WTC11 (cell line): Measurements from ENCODE around the gene RASSF3. TPM values are rescaled to one million over a fixed set of nuclear protein-coding genes. Genes with fewer than 3 reads are reported as not detected.

Source experiments
- ATAC-seq: fragments of 200-7000 bp; cut with Tn5 transposase; 2 replicates; pipeline ENCODE4 v1.10.0; 2021; ENCODE audit warnings: mild to moderate bottlenecking, moderate library complexity
- Bru-seq: library from RNA; stranded (reverse); fragments of 400-500 nt; gene quantifications from one replicate; lab custom pipeline; 2021; lab: Mats Ljungman, UMichigan
- CTCF ChIA-PET: fragments of 300-600 bp; sonication (Branson Sonifier 250); formaldehyde crosslinking; loops from one replicate; lab custom pipeline; 2021; ENCODE audit warnings: antibody characterized with exemption; lab: Charles Lee
- POLR2A ChIA-PET: fragments of 350-600 bp; sonication (Branson Sonifier 250); formaldehyde crosslinking; loops from one replicate; lab custom pipeline; 2021; ENCODE audit warnings: antibody characterized with exemption; lab: Charles Lee
- DNase-seq: peaks from one replicate; pipeline ENCODE4 v3.0.0; 2021; ENCODE audit warnings: low spot score
- H3K27ac Mint-ChIP-seq: 2 replicates; pipeline ENCODE4 v1.8.0; 2021; ENCODE audit warnings: mixed read lengths
- H3K27me3 Mint-ChIP-seq: 2 replicates; pipeline ENCODE4 v1.8.0; 2021; ENCODE audit warnings: low read depth, mild to moderate bottlenecking, moderate library complexity, mixed read lengths
- H3K36me3 Mint-ChIP-seq: 2 replicates; pipeline ENCODE4 v1.8.0; 2021; ENCODE audit warnings: mixed read lengths
- H3K4me1 Mint-ChIP-seq: 2 replicates; pipeline ENCODE4 v1.8.0; 2022; ENCODE audit warnings: mixed read lengths
- H3K4me3 Mint-ChIP-seq: 2 replicates; pipeline ENCODE4 v1.8.0; 2021; ENCODE audit warnings: mild to moderate bottlenecking, moderate library complexity, mixed read lengths
- H3K9me3 Mint-ChIP-seq: 2 replicates; pipeline ENCODE4 v1.8.0; 2021; ENCODE audit warnings: mixed read lengths
- ETV6 ChIP-seq: sonication (generic); formaldehyde crosslinking; IDR thresholded peaks from 2 replicates; pipeline ENCODE4 v1.8.1; 2022; ENCODE audit warnings: mild to moderate bottlenecking, missing genetic modification reagents
- FOXK1 ChIP-seq: sonication (generic); formaldehyde crosslinking; IDR thresholded peaks from 2 replicates; pipeline ENCODE4 v1.8.0; 2022; ENCODE audit warnings: mild to moderate bottlenecking, moderate library complexity, missing genetic modification reagents
- FOXP1 ChIP-seq: sonication (generic); formaldehyde crosslinking; IDR thresholded peaks from 2 replicates; pipeline ENCODE4 v1.8.0; 2022; ENCODE audit warnings: missing genetic modification reagents, mild to moderate bottlenecking, moderate library complexity, borderline replicate concordance
- GABPB1 ChIP-seq: sonication (generic); formaldehyde crosslinking; IDR thresholded peaks from 2 replicates; pipeline ENCODE4 v1.8.1; 2023; ENCODE audit warnings: mild to moderate bottlenecking, missing genetic modification reagents
- GTF2I ChIP-seq: fragments of 250-450 bp; sonication (Bioruptor Pico); conservative IDR thresholded peaks from 2 replicates; pipeline ENCODE4 v1.4.0; 2021; ENCODE audit warnings: mild to moderate bottlenecking
- MXD4 ChIP-seq: fragments of 250-450 bp; sonication (Bioruptor Pico); IDR thresholded peaks from 2 replicates; pipeline ENCODE4 v1.8.0; 2021; ENCODE audit warnings: mild to moderate bottlenecking, moderate library complexity, borderline replicate concordance
- MYBL2 ChIP-seq: sonication (generic); formaldehyde crosslinking; IDR thresholded peaks from 2 replicates; pipeline ENCODE4 v1.8.1; 2023; ENCODE audit warnings: mild to moderate bottlenecking, moderate library complexity, missing genetic modification reagents
- SP1 ChIP-seq: sonication (generic); formaldehyde crosslinking; conservative IDR thresholded peaks from 2 replicates; pipeline ENCODE4 v1.8.1; 2022; ENCODE audit warnings: missing genetic modification reagents
- ZNF317 ChIP-seq: sonication (generic); formaldehyde crosslinking; IDR thresholded peaks from 2 replicates; pipeline ENCODE4 v1.8.1; 2023; ENCODE audit warnings: low read depth, mild to moderate bottlenecking, moderate library complexity, missing genetic modification reagents, borderline replicate concordance
- ZNF396 ChIP-seq: fragments of 250-450 bp; sonication (Bioruptor Pico); IDR thresholded peaks from 2 replicates; pipeline ENCODE4 v1.8.0; 2021; ENCODE audit warnings: mild to moderate bottlenecking, moderate library complexity, borderline replicate concordance
- ZNF423 ChIP-seq: fragments of 250-450 bp; sonication (Bioruptor Pico); IDR thresholded peaks from 2 replicates; pipeline ENCODE4 v2.1.2; 2022; ENCODE audit warnings: mild to moderate bottlenecking, moderate library complexity
- long read RNA-seq, 3 experiments: library from RNA in 1 of 3; library from capped mRNA in 1 of 3; library from polyadenylated mRNA in 1 of 3; unstranded in 2 of 3; stranded (forward) in 1 of 3; transcript quantifications; one replicate each; pipeline ENCODE4 v2.0.0, GENCODE V29; 2021
- total RNA-seq: library from RNA; stranded (reverse); gene quantifications from 3 replicates; pipeline ENCODE4 v1.2.3, GENCODE V29; 2021
- TF ChIP-seq, protein P1 (sequence below): sonication (generic); formaldehyde crosslinking; IDR thresholded peaks from 2 replicates; pipeline ENCODE4 v1.8.1; 2022; ENCODE audit warnings: mild to moderate bottlenecking, moderate library complexity, missing genetic modification reagents
- TF ChIP-seq, protein P2 (sequence below): sonication (generic); formaldehyde crosslinking; IDR thresholded peaks from 2 replicates; pipeline ENCODE4 v1.8.1; 2023; ENCODE audit warnings: mild to moderate bottlenecking, missing genetic modification reagents, moderate library complexity
- TF ChIP-seq, protein P3 (sequence below): sonication (generic); formaldehyde crosslinking; IDR thresholded peaks from 2 replicates; pipeline ENCODE4 v1.8.0; 2023; ENCODE audit warnings: missing genetic modification reagents, mild to moderate bottlenecking, borderline replicate concordance
- TF ChIP-seq, protein P4 (sequence below): sonication (generic); formaldehyde crosslinking; IDR thresholded peaks from 2 replicates; pipeline ENCODE4 v1.8.0; 2023; ENCODE audit warnings: mild to moderate bottlenecking, missing genetic modification reagents
- TF ChIP-seq, protein P5 (sequence below): sonication (generic); formaldehyde crosslinking; IDR thresholded peaks from 2 replicates; pipeline ENCODE4 v1.8.1; 2023; ENCODE audit warnings: mild to moderate bottlenecking, missing genetic modification reagents, borderline replicate concordance

Gene RASSF3, protein sequence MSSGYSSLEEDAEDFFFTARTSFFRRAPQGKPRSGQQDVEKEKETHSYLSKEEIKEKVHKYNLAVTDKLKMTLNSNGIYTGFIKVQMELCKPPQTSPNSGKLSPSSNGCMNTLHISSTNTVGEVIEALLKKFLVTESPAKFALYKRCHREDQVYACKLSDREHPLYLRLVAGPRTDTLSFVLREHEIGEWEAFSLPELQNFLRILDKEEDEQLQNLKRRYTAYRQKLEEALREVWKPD
- total RNA-seq (45.2 to 54.7 TPM (median 50.2 TPM) in 3 replicates), Bru-seq, nascent RNA (percentile 64 among the genes with signal in this experiment)
- long read RNA-seq, experiment 1, transcript RASSF3-204 (5 exons, 3,492 nt) = major isoform, 94 of 119 reads
- long read RNA-seq, experiment 1, partial matches to known transcripts = 4 of 119 reads
- long read RNA-seq, experiment 1, other reads (novel, unspliced or antisense) = 20 of 119 reads
- long read RNA-seq, experiment 2, transcript RASSF3-204 (5 exons, 3,492 nt) = major isoform, 9 of 33 reads
- long read RNA-seq, experiment 2, partial matches to known transcripts = 23 of 33 reads
- long read RNA-seq, experiment 2, other reads (novel, unspliced or antisense) = 1 of 33 reads
- long read RNA-seq, experiment 3, partial matches to known transcripts = 0 of 1 reads
- long read RNA-seq, experiment 3, other reads (novel, unspliced or antisense) = 1 of 1 reads

DNA sequence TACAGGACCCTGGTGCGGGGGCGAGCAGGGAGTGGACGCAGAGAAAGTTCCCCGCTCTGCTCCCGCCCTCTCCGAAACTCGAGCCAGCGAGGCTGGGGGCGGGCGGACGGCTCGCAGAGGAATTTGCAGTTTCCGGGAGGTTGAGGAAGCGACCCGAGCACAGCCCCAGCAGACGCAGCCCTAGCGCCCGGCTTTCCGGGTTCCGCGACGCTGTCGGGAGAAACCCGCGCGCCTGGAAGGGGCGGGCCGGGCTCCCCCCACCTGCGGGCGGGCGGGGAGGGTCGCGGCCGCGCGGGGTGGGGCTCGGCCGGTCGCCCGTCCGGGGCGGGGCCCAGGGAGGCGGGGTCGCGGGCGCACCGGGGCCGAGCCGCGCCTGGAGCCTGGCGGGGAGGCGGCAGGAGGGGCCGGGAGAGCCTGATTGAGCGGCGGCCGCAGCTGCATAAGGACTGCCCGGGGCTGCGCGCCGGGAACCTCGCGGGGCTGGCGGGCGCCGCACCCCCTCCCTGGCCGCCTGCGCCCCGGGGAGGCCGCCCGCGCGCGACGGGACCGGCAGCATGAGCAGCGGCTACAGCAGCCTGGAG lies at the start of gene RASSF3:
Gene RASSF3 (plus strand): TSS at position 417 of the 581 bp plus-strand sequence. CDS start 138 bp downstream, at position 555.
- Mint-ChIP-seq H3K27ac (peak within 1 kb of the TSS; percentile 97), H3K9me3 (no peaks in the 10 kb centered on the region), H3K36me3 (peaks cover 4% of the 10 kb centered on the region), H3K4me3 (peak within 1 kb of the TSS; percentile 94), H3K27me3 (no peaks in the 10 kb centered on the region), H3K4me1 (peaks cover 31% of the 10 kb centered on the region)
- TF ChIP-seq SP1 (CRISPR knock-in tag) (peak; percentile 67), FOXK1 (peak; percentile 70; the same call in 1 of the 2 replicates), FOXP1 (CRISPR knock-in tag) (peak; percentile 42), GABPB1 (CRISPR knock-in tag) (peak; percentile 29; the same call in 1 of the 2 replicates), GTF2I (no peak), ZNF317 (CRISPR knock-in tag) (no peak), MYBL2 (CRISPR knock-in tag) (0 out of 2 replicates have a peak, but pooled peaks have one; percentile 10), ZNF423 (CRISPR knock-in tag) (peak; percentile 87), ETV6 (CRISPR knock-in tag) (peak; percentile 96), ZNF396 (no peak), MXD4 (CRISPR knock-in tag) (no peak)
- TF ChIP-seq, protein P1, sequence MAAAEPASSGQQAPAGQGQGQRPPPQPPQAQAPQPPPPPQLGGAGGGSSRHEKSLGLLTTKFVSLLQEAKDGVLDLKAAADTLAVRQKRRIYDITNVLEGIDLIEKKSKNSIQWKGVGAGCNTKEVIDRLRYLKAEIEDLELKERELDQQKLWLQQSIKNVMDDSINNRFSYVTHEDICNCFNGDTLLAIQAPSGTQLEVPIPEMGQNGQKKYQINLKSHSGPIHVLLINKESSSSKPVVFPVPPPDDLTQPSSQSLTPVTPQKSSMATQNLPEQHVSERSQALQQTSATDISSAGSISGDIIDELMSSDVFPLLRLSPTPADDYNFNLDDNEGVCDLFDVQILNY (CRISPR knock-in tag) = 0 out of 2 replicates have a peak, but pooled peaks have one; percentile 57
- TF ChIP-seq, protein P2, sequence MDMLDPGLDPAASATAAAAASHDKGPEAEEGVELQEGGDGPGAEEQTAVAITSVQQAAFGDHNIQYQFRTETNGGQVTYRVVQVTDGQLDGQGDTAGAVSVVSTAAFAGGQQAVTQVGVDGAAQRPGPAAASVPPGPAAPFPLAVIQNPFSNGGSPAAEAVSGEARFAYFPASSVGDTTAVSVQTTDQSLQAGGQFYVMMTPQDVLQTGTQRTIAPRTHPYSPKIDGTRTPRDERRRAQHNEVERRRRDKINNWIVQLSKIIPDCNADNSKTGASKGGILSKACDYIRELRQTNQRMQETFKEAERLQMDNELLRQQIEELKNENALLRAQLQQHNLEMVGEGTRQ (CRISPR knock-in tag) = peak; percentile 21; the same call in 1 of the 2 replicates
- TF ChIP-seq, protein P3, sequence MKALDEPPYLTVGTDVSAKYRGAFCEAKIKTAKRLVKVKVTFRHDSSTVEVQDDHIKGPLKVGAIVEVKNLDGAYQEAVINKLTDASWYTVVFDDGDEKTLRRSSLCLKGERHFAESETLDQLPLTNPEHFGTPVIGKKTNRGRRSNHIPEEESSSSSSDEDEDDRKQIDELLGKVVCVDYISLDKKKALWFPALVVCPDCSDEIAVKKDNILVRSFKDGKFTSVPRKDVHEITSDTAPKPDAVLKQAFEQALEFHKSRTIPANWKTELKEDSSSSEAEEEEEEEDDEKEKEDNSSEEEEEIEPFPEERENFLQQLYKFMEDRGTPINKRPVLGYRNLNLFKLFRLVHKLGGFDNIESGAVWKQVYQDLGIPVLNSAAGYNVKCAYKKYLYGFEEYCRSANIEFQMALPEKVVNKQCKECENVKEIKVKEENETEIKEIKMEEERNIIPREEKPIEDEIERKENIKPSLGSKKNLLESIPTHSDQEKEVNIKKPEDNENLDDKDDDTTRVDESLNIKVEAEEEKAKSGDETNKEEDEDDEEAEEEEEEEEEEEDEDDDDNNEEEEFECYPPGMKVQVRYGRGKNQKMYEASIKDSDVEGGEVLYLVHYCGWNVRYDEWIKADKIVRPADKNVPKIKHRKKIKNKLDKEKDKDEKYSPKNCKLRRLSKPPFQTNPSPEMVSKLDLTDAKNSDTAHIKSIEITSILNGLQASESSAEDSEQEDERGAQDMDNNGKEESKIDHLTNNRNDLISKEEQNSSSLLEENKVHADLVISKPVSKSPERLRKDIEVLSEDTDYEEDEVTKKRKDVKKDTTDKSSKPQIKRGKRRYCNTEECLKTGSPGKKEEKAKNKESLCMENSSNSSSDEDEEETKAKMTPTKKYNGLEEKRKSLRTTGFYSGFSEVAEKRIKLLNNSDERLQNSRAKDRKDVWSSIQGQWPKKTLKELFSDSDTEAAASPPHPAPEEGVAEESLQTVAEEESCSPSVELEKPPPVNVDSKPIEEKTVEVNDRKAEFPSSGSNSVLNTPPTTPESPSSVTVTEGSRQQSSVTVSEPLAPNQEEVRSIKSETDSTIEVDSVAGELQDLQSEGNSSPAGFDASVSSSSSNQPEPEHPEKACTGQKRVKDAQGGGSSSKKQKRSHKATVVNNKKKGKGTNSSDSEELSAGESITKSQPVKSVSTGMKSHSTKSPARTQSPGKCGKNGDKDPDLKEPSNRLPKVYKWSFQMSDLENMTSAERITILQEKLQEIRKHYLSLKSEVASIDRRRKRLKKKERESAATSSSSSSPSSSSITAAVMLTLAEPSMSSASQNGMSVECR = no peak
- TF ChIP-seq, protein P4, sequence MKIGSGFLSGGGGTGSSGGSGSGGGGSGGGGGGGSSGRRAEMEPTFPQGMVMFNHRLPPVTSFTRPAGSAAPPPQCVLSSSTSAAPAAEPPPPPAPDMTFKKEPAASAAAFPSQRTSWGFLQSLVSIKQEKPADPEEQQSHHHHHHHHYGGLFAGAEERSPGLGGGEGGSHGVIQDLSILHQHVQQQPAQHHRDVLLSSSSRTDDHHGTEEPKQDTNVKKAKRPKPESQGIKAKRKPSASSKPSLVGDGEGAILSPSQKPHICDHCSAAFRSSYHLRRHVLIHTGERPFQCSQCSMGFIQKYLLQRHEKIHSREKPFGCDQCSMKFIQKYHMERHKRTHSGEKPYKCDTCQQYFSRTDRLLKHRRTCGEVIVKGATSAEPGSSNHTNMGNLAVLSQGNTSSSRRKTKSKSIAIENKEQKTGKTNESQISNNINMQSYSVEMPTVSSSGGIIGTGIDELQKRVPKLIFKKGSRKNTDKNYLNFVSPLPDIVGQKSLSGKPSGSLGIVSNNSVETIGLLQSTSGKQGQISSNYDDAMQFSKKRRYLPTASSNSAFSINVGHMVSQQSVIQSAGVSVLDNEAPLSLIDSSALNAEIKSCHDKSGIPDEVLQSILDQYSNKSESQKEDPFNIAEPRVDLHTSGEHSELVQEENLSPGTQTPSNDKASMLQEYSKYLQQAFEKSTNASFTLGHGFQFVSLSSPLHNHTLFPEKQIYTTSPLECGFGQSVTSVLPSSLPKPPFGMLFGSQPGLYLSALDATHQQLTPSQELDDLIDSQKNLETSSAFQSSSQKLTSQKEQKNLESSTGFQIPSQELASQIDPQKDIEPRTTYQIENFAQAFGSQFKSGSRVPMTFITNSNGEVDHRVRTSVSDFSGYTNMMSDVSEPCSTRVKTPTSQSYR (CRISPR knock-in tag) = 0 out of 2 replicates have a peak, but pooled peaks have one; percentile 29
- TF ChIP-seq, protein P5, sequence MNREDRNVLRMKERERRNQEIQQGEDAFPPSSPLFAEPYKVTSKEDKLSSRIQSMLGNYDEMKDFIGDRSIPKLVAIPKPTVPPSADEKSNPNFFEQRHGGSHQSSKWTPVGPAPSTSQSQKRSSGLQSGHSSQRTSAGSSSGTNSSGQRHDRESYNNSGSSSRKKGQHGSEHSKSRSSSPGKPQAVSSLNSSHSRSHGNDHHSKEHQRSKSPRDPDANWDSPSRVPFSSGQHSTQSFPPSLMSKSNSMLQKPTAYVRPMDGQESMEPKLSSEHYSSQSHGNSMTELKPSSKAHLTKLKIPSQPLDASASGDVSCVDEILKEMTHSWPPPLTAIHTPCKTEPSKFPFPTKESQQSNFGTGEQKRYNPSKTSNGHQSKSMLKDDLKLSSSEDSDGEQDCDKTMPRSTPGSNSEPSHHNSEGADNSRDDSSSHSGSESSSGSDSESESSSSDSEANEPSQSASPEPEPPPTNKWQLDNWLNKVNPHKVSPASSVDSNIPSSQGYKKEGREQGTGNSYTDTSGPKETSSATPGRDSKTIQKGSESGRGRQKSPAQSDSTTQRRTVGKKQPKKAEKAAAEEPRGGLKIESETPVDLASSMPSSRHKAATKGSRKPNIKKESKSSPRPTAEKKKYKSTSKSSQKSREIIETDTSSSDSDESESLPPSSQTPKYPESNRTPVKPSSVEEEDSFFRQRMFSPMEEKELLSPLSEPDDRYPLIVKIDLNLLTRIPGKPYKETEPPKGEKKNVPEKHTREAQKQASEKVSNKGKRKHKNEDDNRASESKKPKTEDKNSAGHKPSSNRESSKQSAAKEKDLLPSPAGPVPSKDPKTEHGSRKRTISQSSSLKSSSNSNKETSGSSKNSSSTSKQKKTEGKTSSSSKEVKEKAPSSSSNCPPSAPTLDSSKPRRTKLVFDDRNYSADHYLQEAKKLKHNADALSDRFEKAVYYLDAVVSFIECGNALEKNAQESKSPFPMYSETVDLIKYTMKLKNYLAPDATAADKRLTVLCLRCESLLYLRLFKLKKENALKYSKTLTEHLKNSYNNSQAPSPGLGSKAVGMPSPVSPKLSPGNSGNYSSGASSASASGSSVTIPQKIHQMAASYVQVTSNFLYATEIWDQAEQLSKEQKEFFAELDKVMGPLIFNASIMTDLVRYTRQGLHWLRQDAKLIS = no peak
- ChIA-PET POLR2A (interaction anchor here (0.9 to 1.2 kb wide), 3 partner anchors 11 to 60 kb away, joined by 3 to 4 read pairs (median 3); no protein-coding TSS in a partner anchor), CTCF (interaction anchor here (0.9 to 4.8 kb wide), 8 partner anchors 41 to 191 kb away, joined by 3 to 29 read pairs (median 4); no protein-coding TSS in a partner anchor)
- ATAC-seq = peak; percentile 79
- peak; percentile 85 for DNase-seq
